HFFc6 (cell line): ENCODE measurements around the gene KRTAP4-2. TPM values are rescaled to one million over a fixed set of nuclear protein-coding genes. Genes with fewer than 3 reads are reported as not detected.
"Not testable (repeated sequence)": the region's sequence is repeated elsewhere in the genome, so short reads cannot be mapped to it uniquely, and the experiment has no call there.

ENCODE experiments used
- DNase-seq: peaks from one replicate; pipeline ENCODE4 v3.0.0-alpha.2; 2018
- H3K27ac Mint-ChIP-seq: 2 replicates; pipeline ENCODE4 v1.8.0; 2020; ENCODE audit warnings: mild to moderate bottlenecking, mixed read lengths
- H3K27me3 Mint-ChIP-seq: 2 replicates; pipeline ENCODE4 v1.8.0; 2021; ENCODE audit warnings: mild to moderate bottlenecking, moderate library complexity, mixed read lengths; ENCODE audit not compliant: insufficient read depth
- H3K36me3 Mint-ChIP-seq: 2 replicates; pipeline ENCODE4 v1.8.0; 2021; ENCODE audit warnings: low read depth, mixed read lengths
- H3K4me1 Mint-ChIP-seq: 2 replicates; pipeline ENCODE4 v1.8.0; 2020; ENCODE audit warnings: low read depth, mixed read lengths
- H3K4me3 Mint-ChIP-seq: 2 replicates; pipeline ENCODE4 v1.8.0; 2020; ENCODE audit warnings: mild to moderate bottlenecking, moderate library complexity, mixed read lengths
- H3K9me3 Mint-ChIP-seq: 2 replicates; pipeline ENCODE4 v1.8.0; 2020; ENCODE audit warnings: mild to moderate bottlenecking, mixed read lengths
- CTCF ChIP-seq: fragments of 200-600 bp; sonication (generic); IDR thresholded peaks from 2 replicates; pipeline ENCODE4 v1.5.0; 2021; ENCODE audit warnings: antibody characterized with exemption, mild to moderate bottlenecking
- total RNA-seq, 6 experiments: library from RNA; stranded (reverse); fragmentation: NEBNext Ultra II Directional; extraction: Animal tissue kit (Norgen Biotek cat#: 25700); gene quantifications; 2 replicates in 1 of 6; 3 replicates in 5 of 6; pipeline ENCODE4 v1.2.3, GENCODE V29; 2021

The KRTAP4-2 gene
- total RNA-seq, 6 experiments from 2014 or later, result not detected

- Mint-ChIP-seq H3K4me1 (peaks cover 13% of the 10 kb centered on the region), H3K27ac (no peak overlapping the region), H3K27me3 (peaks cover 17% of the 10 kb centered on the region), H3K9me3 (no peaks in the 10 kb centered on the region; the same call in 1 of the 2 replicates), H3K36me3 (no peaks in the 10 kb centered on the region), H3K4me3 (no peak overlapping the region)
- DNase-seq, result peak; percentile 54
- no peak for TF ChIP-seq CTCF
Measured at GRCh38 chr17:41211845-41212466, 33.9 kb upstream of the KRTAP4-2 start.

GRCh38 chr17:41199421-41200078 is 21.5 kb upstream of the KRTAP4-2 start:
- no peak overlapping the region for H3K4me3 Mint-ChIP-seq
- no peak for TF ChIP-seq CTCF

GRCh38 chr17:41196068-41196467 is 18.0 kb upstream of the KRTAP4-2 start:
- no peak overlapping the region for H3K27ac Mint-ChIP-seq
- peaks cover 4% of the 10 kb centered on the region for H3K27me3 Mint-ChIP-seq
- no peak for DNase-seq
- H3K4me1 Mint-ChIP-seq, result peaks cover 13% of the 10 kb centered on the region
- H3K9me3 Mint-ChIP-seq, result peaks cover 3% of the 10 kb centered on the region; the same call in 1 of the 2 replicates
- TF ChIP-seq CTCF, result no peak
- H3K4me3 Mint-ChIP-seq, result no peak overlapping the region
- peaks cover 6% of the 10 kb centered on the region for H3K36me3 Mint-ChIP-seq

More at GRCh38 chr17:41199421-41200078, 21.5 kb upstream of the KRTAP4-2 start:
- Mint-ChIP-seq H3K27ac (no peak overlapping the region), H3K9me3 (no peaks in the 10 kb centered on the region), H3K36me3 (peaks cover 6% of the 10 kb centered on the region), H3K4me1 (peaks cover 13% of the 10 kb centered on the region), H3K27me3 (peaks cover 2% of the 10 kb centered on the region; the same call in 1 of the 2 replicates)
- DNase-seq, result no peak

- Mint-ChIP-seq H3K9me3 (peaks cover 3% of the 10 kb centered on the region; the same call in 1 of the 2 replicates), H3K27me3 (peaks cover 8% of the 10 kb centered on the region), H3K4me3 (no peak overlapping the region), H3K4me1 (peaks cover 5% of the 10 kb centered on the region), H3K36me3 (no peaks in the 10 kb centered on the region), H3K27ac (no peak overlapping the region; the same call in 1 of the 2 replicates)
- no peak for DNase-seq
- no peak for TF ChIP-seq CTCF
Measured at GRCh38 chr17:41190328-41190727, 12.3 kb upstream of the KRTAP4-2 start.

GRCh38 chr17:41189837-41190318 is 11.9 kb upstream of the KRTAP4-2 start, which contains the start of gene KRTAP9-1:
Gene KRTAP9-1 (plus strand): TSS chr17:41189887. CDS start chr17:41189887, 0 bp downstream.
- not testable (repeated sequence) for H3K4me3 Mint-ChIP-seq, H3K9me3 Mint-ChIP-seq, H3K4me1 Mint-ChIP-seq, DNase-seq, H3K27ac Mint-ChIP-seq, H3K27me3 Mint-ChIP-seq, H3K36me3 Mint-ChIP-seq

GRCh38 chr17:41186872-41187271 is 8.9 kb upstream of the KRTAP4-2 start:
- Mint-ChIP-seq H3K27ac (no peak overlapping the region), H3K9me3 (peaks cover 5% of the 10 kb centered on the region; the same call in 1 of the 2 replicates), H3K4me3 (no peak overlapping the region), H3K36me3 (no peaks in the 10 kb centered on the region), H3K27me3 (peaks cover 12% of the 10 kb centered on the region), H3K4me1 (peaks cover 5% of the 10 kb centered on the region; the same call in 1 of the 2 replicates)
- DNase-seq, result no peak
- TF ChIP-seq CTCF, result no peak
